HL-60 (cell line): ENCODE results near the gene UHRF2.

Source experiments
- DNase-seq, 2 experiments: peaks; one replicate each; pipeline ENCODE4 v3.0.0-alpha.2; 2010 to 2020; ENCODE audit warnings: low read depth in 1 of 2, low spot score in 1 of 2
- H3K27ac ChIP-seq: fragments of 250-450 bp; sonication (Bioruptor Pico); replicated peaks from 2 replicates; pipeline ENCODE4 v1.5.1; 2020; ENCODE audit warnings: mild to moderate bottlenecking, moderate library complexity
- H3K27me3 ChIP-seq: fragments of 250-450 bp; sonication (Bioruptor Pico); 2 replicates; pipeline ENCODE4 v1.5.1; 2021; ENCODE audit warnings: mild to moderate bottlenecking, moderate library complexity; ENCODE audit not compliant: insufficient read depth, poor library complexity, severe bottlenecking
- H3K4me3 ChIP-seq: replicated peaks from 2 replicates; pipeline ENCODE4 v1.5.1; 2011; ENCODE audit warnings: mild to moderate bottlenecking, control low read depth, low read length; ENCODE audit not compliant: insufficient read depth
- GABPA ChIP-seq: IDR thresholded peaks from 2 replicates; pipeline ENCODE4 v1.6.1; 2012; ENCODE audit warnings: low read depth
- POLR2AphosphoS5 ChIP-seq: IDR thresholded peaks from 2 replicates; pipeline ENCODE4 v1.6.1; 2012; ENCODE audit warnings: low read depth
- SPI1 ChIP-seq: IDR thresholded peaks from 2 replicates; pipeline ENCODE4 v1.6.1; 2012; ENCODE audit warnings: low read depth, mild to moderate bottlenecking, borderline replicate concordance
- TF ChIP-seq, protein P1 (sequence below): IDR thresholded peaks from 2 replicates; pipeline ENCODE4 v1.6.1; 2012; ENCODE audit warnings: low read depth; ENCODE audit not compliant: insufficient replicate concordance
- TF ChIP-seq, protein P2 (sequence below): IDR thresholded peaks from one replicate; pipeline ENCODE4 v1.5.1; 2011; ENCODE audit warnings: low read length, control low read depth, inconsistent platforms; ENCODE audit not compliant: insufficient read depth

Gene UHRF2

DNA sequence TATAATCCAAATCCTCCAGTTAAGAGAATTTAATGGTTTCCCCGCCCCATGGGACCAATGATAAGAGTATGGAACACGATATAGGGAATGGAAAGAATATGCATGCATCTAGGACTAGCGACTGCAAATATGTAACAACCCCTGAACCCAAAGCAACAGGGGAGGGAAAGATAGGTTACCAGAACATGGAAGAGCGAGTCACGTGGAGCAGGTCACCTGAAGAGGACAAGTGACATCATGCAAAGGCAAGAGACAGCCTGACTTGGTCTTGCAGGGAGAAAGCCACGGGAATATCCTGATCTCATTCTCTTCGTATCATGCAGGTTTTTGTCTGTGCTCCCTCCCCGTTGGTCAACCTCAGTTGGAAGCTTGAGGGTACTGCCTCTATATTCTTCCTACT is 4.7 kb upstream of the UHRF2 start:
- H3K27ac ChIP-seq: no peak overlapping the region
- DNase-seq: no peak
- TF ChIP-seq GABPA (no peak), SPI1 (no peak), POLR2AphosphoS5 (no peak)
- TF ChIP-seq, protein P1, sequence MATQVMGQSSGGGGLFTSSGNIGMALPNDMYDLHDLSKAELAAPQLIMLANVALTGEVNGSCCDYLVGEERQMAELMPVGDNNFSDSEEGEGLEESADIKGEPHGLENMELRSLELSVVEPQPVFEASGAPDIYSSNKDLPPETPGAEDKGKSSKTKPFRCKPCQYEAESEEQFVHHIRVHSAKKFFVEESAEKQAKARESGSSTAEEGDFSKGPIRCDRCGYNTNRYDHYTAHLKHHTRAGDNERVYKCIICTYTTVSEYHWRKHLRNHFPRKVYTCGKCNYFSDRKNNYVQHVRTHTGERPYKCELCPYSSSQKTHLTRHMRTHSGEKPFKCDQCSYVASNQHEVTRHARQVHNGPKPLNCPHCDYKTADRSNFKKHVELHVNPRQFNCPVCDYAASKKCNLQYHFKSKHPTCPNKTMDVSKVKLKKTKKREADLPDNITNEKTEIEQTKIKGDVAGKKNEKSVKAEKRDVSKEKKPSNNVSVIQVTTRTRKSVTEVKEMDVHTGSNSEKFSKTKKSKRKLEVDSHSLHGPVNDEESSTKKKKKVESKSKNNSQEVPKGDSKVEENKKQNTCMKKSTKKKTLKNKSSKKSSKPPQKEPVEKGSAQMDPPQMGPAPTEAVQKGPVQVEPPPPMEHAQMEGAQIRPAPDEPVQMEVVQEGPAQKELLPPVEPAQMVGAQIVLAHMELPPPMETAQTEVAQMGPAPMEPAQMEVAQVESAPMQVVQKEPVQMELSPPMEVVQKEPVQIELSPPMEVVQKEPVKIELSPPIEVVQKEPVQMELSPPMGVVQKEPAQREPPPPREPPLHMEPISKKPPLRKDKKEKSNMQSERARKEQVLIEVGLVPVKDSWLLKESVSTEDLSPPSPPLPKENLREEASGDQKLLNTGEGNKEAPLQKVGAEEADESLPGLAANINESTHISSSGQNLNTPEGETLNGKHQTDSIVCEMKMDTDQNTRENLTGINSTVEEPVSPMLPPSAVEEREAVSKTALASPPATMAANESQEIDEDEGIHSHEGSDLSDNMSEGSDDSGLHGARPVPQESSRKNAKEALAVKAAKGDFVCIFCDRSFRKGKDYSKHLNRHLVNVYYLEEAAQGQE: no peak
- TF ChIP-seq, protein P2, sequence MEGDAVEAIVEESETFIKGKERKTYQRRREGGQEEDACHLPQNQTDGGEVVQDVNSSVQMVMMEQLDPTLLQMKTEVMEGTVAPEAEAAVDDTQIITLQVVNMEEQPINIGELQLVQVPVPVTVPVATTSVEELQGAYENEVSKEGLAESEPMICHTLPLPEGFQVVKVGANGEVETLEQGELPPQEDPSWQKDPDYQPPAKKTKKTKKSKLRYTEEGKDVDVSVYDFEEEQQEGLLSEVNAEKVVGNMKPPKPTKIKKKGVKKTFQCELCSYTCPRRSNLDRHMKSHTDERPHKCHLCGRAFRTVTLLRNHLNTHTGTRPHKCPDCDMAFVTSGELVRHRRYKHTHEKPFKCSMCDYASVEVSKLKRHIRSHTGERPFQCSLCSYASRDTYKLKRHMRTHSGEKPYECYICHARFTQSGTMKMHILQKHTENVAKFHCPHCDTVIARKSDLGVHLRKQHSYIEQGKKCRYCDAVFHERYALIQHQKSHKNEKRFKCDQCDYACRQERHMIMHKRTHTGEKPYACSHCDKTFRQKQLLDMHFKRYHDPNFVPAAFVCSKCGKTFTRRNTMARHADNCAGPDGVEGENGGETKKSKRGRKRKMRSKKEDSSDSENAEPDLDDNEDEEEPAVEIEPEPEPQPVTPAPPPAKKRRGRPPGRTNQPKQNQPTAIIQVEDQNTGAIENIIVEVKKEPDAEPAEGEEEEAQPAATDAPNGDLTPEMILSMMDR: no peak
- no peaks in the 10 kb centered on the region for H3K27me3 ChIP-seq
- H3K4me3 ChIP-seq: no peak overlapping the region

DNA sequence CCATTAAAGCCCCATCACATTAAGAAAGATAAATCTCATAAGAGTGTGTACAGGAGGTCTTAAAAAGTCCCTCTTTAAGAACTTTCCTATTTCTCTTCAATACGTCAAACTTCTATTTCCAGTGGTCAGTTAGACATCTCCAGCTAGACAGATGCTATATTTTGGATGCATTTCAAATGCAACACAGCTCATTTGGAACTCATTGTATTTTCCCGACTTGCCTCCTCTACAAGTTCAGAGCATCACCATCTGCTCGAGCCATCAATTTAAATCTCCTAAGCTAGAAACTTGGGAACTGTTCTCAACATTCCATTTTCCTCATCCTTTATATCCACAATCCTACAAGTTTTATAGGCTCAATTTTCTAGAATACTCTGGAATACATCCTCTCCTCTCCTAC is 3.2 kb upstream of the UHRF2 start:
- Histone ChIP-seq H3K4me3 (no peak overlapping the region), H3K27me3 (no peaks in the 10 kb centered on the region), H3K27ac (no peak overlapping the region; the same call in 1 of the 2 replicates)
- no peak for DNase-seq
- TF ChIP-seq POLR2AphosphoS5 (no peak), GABPA (no peak), SPI1 (no peak)
- TF ChIP-seq, protein P2: no peak
- TF ChIP-seq, protein P1: no peak

DNA sequence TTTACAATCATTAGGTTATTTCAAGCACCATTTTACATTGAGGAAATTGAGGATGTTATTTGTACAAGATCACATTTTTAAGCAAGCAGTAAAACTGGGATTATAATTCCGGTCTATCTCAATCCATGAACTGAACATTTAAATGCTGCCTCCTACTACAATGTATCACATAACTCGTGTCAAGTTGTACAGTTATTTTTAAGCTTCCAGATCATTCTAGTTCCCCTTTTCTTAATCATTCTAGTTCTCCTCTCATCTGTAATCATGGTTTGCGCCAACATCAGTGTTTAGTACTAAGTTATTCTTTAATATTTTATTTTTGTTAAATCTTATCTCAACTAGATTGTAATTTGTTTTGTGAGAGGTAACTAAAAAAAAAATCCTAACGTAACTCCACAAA is 2.4 kb upstream of the UHRF2 start:
- no peak for DNase-seq
- H3K27me3 ChIP-seq: no peaks in the 10 kb centered on the region

DNA sequence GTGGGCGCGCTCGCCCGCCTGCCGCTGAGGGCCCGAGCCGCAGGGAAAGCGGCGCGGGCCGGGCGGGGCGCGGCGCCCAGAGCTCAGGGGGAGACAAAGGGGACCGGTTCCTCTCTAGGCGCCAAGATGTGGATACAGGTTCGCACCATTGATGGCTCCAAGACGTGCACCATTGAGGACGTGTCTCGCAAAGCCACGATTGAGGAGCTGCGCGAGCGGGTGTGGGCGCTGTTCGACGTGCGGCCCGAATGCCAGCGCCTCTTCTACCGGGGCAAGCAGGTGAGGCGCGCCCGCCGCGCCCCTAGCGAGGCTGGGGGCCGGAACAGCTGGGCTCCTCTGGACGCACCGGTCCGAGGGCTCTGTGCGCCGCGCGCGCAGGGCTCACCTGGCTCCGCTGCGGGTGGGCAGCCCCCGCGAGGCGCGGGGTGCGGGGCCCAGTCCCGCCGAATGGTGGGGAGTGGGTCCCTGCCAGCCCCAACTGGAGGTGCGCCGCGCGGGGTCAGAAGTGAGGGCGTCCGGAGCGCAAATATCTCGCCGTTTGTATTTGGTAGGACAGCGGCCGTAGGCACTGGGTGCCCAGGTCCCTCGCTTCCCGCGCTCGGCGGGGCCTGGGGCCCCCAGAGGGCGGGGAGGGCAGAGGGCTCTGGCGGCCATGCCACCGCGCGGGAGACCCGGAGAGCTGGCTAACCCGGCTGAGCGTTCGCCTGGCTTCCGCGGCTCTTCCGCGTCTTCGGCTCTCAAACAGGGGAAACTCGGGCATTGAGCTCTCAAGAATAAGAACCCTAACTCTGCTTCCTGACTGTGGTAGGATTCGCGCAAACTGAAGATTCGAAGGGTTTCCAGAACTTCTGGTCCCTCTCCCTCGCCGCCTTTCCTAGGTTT is 607 bp downstream of the UHRF2 start:
- Histone ChIP-seq H3K27me3 (no peaks in the 10 kb centered on the region), H3K27ac (peak overlapping the region; percentile 100), H3K4me3 (peak overlapping the region; percentile 56)
- TF ChIP-seq GABPA: no peak
- no peak for TF ChIP-seq POLR2AphosphoS5
- TF ChIP-seq SPI1: no peak
- TF ChIP-seq, protein P2: no peak
- TF ChIP-seq, protein P1: no peak
- peak in 1 of 2 experiments; percentile 5 for DNase-seq

More for the DNA sequence above, 2.4 kb upstream of the UHRF2 start:
- no peak overlapping the region for H3K4me3 ChIP-seq
- TF ChIP-seq POLR2AphosphoS5 (no peak), SPI1 (peak; percentile 37; the same call in 1 of the 2 replicates)
- H3K27ac ChIP-seq: peak overlapping the region; percentile 100
